ENCODE measurements around the gene TP53.

Gene TP53

DNA sequence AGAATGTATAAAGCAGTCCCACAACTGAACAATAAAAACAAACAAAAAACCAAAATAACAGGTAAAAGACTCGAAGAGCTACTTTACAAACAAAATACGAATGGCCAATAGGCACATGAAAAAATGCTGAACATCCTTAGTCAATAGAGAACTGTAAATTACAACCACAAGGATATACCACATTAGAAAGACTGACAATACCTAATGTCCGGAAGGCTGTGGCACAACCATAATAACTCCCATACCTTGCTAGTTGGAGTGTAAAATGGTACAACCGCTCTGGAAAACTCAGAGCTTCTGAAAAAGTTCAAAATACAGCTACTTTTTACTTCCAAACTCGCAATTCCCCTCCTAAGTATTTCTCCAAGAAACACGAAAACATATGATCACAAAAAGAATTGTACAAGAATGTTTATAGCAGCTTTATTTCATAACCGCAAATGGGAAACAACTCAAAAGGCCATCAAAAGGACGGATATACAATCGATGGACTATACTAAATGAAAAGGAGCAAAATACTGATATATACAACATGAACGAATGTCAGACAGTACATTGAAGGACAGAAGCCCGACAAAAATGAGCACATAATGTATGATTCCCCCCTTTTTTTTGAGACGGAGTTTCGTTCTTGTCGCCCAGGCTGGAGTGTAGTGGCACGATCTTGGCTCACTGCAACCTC is 2.3 kb downstream of the TP53 start:
- TF ChIP-seq, protein P1, sequence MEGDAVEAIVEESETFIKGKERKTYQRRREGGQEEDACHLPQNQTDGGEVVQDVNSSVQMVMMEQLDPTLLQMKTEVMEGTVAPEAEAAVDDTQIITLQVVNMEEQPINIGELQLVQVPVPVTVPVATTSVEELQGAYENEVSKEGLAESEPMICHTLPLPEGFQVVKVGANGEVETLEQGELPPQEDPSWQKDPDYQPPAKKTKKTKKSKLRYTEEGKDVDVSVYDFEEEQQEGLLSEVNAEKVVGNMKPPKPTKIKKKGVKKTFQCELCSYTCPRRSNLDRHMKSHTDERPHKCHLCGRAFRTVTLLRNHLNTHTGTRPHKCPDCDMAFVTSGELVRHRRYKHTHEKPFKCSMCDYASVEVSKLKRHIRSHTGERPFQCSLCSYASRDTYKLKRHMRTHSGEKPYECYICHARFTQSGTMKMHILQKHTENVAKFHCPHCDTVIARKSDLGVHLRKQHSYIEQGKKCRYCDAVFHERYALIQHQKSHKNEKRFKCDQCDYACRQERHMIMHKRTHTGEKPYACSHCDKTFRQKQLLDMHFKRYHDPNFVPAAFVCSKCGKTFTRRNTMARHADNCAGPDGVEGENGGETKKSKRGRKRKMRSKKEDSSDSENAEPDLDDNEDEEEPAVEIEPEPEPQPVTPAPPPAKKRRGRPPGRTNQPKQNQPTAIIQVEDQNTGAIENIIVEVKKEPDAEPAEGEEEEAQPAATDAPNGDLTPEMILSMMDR (conservative IDR thresholded peaks at IDR 0.05; ENCODE audit: low read depth, low read length) = no peak
- H3K36me3 ChIP-seq (ENCODE audit: insufficient read depth) = no peaks in the 10 kb centered on the region
- no peaks in the 10 kb centered on the region for H3K27me3 ChIP-seq (ENCODE audit: insufficient read depth, low read depth)
- H3K79me2 ChIP-seq (ENCODE audit: insufficient read depth, low read depth) = peaks cover 44% of the 10 kb centered on the region; the same call in 1 of the 2 replicates
- H3K27ac ChIP-seq = no peak overlapping the region
- no peak overlapping the region for H3K9ac ChIP-seq
- no peaks in the 10 kb centered on the region for H4K20me1 ChIP-seq (ENCODE audit: insufficient read depth)
- H3K4me1 ChIP-seq (ENCODE audit: low read depth, poor library complexity, severe bottlenecking) = no peaks in the 10 kb centered on the region
- peak overlapping the region; percentile 21 for H3K4me2 ChIP-seq
- H2AFZ ChIP-seq (ENCODE audit: low read depth) = no peak overlapping the region
- H3K4me3 ChIP-seq (IDR thresholded peaks at IDR 0.05; ENCODE audit: insufficient read depth, low read depth, low read length) = no peak overlapping the region

DNA sequence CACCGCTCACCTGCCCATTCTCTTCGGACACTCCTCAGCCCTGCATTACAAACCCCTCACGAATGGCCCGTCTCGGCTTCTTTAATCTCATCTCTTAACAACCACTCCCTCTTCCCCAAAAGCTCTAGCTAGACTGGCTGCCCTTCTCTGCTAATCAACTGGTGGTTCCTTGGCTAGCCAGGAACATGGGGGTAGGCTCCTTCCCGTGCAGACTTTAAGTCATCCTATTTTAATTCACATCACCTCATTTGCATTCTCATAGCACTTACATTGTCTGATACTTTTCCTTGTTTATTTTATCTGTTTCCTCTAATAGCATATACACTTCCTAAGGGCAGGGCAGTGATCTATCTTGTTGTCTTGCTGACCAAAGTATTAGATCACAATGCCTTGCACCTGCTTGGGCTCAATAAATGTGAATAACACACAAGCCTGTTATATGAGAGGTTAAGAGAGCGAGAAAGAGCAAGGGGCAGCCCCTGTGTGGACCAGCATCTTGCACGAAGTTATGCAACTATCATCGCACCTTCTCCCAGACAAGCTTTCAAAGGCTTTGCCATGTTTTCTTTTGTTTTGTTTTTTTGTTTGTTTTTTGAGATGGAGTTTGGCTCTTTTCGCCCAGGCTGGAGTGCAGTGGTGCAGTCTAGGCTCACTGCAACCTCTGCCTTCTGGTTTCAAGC is 9.8 kb downstream of the TP53 start:
- TF ChIP-seq, protein P1 (conservative IDR thresholded peaks at IDR 0.05; ENCODE audit: low read depth, low read length) = no peak
- Histone ChIP-seq H3K4me1 (ENCODE audit: low read depth, poor library complexity, severe bottlenecking) (no peaks in the 10 kb centered on the region), H3K4me2 (no peak overlapping the region), H3K27me3 (ENCODE audit: insufficient read depth, low read depth) (no peaks in the 10 kb centered on the region), H2AFZ (ENCODE audit: low read depth) (no peak overlapping the region), H3K27ac (no peak overlapping the region), H4K20me1 (ENCODE audit: insufficient read depth) (no peaks in the 10 kb centered on the region), H3K36me3 (ENCODE audit: insufficient read depth) (no peaks in the 10 kb centered on the region), H3K4me3 (IDR thresholded peaks at IDR 0.05; ENCODE audit: insufficient read depth, low read depth, low read length) (no peak overlapping the region), H3K9ac (no peak overlapping the region), H3K79me2 (ENCODE audit: insufficient read depth, low read depth) (peaks cover 4% of the 10 kb centered on the region; the same call in 1 of the 2 replicates)

DNA sequence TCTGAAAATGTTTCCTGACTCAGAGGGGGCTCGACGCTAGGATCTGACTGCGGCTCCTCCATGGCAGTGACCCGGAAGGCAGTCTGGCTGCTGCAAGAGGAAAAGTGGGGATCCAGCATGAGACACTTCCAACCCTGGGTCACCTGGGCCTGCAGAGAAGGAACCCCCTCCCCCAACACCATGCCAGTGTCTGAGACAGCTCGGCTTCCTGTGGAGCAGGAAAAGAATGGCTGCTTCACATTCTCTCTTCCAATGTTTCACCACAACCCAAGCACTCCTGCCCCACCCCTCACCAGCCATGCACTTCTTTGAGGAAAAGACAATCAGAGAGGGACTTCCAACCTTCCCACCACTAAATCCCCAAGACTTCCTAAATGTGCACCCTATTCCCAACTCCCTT is 10.8 kb downstream of the TP53 start:
- Histone ChIP-seq H3K79me2 (ENCODE audit: insufficient read depth, low read depth) (no peaks in the 10 kb centered on the region; the same call in 1 of the 2 replicates), H4K20me1 (ENCODE audit: insufficient read depth) (no peaks in the 10 kb centered on the region), H3K27me3 (ENCODE audit: insufficient read depth, low read depth) (no peaks in the 10 kb centered on the region), H3K4me1 (ENCODE audit: low read depth, poor library complexity, severe bottlenecking) (no peaks in the 10 kb centered on the region), H3K36me3 (ENCODE audit: insufficient read depth) (no peaks in the 10 kb centered on the region), H3K27ac (no peak overlapping the region), H3K4me2 (no peak overlapping the region), H3K9ac (no peak overlapping the region), H3K4me3 (IDR thresholded peaks at IDR 0.05; ENCODE audit: insufficient read depth, low read depth, low read length) (no peak overlapping the region), H2AFZ (ENCODE audit: low read depth) (no peak overlapping the region)
- TF ChIP-seq, protein P1 (conservative IDR thresholded peaks at IDR 0.05; ENCODE audit: low read depth, low read length) = no peak

DNA sequence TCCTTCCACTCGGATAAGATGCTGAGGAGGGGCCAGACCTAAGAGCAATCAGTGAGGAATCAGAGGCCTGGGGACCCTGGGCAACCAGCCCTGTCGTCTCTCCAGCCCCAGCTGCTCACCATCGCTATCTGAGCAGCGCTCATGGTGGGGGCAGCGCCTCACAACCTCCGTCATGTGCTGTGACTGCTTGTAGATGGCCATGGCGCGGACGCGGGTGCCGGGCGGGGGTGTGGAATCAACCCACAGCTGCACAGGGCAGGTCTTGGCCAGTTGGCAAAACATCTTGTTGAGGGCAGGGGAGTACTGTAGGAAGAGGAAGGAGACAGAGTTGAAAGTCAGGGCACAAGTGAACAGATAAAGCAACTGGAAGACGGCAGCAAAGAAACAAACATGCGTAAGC is 12.4 kb downstream of the TP53 start:
- Histone ChIP-seq H3K27ac (no peak overlapping the region), H3K36me3 (ENCODE audit: insufficient read depth) (no peaks in the 10 kb centered on the region)
- TF ChIP-seq, protein P1 (conservative IDR thresholded peaks at IDR 0.05; ENCODE audit: low read depth, low read length) = no peak

More for the DNA sequence above, 12.4 kb downstream of the TP53 start:
- Histone ChIP-seq H3K27me3 (ENCODE audit: insufficient read depth, low read depth) (no peaks in the 10 kb centered on the region), H4K20me1 (ENCODE audit: insufficient read depth) (no peaks in the 10 kb centered on the region), H2AFZ (ENCODE audit: low read depth) (no peak overlapping the region), H3K79me2 (ENCODE audit: insufficient read depth, low read depth) (no peaks in the 10 kb centered on the region), H3K4me2 (no peak overlapping the region), H3K4me3 (IDR thresholded peaks at IDR 0.05; ENCODE audit: insufficient read depth, low read depth, low read length) (no peak overlapping the region), H3K9ac (no peak overlapping the region), H3K4me1 (ENCODE audit: low read depth, poor library complexity, severe bottlenecking) (no peaks in the 10 kb centered on the region)
